Thyroid gland (tissue), 4 donors: ENCODE results near the gene PAPOLG.

Source experiments
- POLR2A ChIP-seq, 2 donors: fragments of 450-650 bp; IDR thresholded peaks; one replicate each; pipeline ENCODE4 v1.6.1; 2017; ENCODE audit warnings: antibody characterized with exemption in 2 of 2, mild to moderate bottlenecking in 2 of 2, moderate library complexity in 1 of 2
- TF ChIP-seq, protein P1 (sequence below), 6 experiments: fragments of 200-600 bp in 3 of 6; fragments of 450-650 bp in 3 of 6; sonication (generic) in 3 of 6; IDR thresholded peaks; one replicate each; pipeline ENCODE4 v1.5.1; 2016 to 2019; ENCODE audit warnings: antibody characterized with exemption in 6 of 6, mild to moderate bottlenecking in 2 of 6, inconsistent platforms in 1 of 6, moderate library complexity in 1 of 6

DNA sequence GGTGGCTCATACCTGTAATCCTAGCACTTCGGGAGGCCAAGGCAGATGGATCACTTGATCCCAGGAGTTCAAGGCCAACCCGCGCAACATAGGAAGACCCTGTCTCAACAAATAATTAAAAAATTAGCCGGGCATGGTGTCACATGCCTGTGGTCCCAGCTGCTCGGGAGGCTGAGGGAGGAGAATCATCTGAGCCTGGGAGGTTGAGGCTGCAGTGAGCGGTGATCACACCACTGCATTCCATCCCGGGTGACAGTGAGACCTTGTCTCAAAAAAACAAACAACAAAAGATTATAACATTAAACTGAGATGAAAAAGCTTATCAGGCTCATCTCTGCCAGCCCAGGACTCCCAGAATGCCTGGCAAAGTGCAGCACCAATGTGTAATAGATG lies 50.5 kb downstream of the PAPOLG start:
- TF ChIP-seq, protein P1, sequence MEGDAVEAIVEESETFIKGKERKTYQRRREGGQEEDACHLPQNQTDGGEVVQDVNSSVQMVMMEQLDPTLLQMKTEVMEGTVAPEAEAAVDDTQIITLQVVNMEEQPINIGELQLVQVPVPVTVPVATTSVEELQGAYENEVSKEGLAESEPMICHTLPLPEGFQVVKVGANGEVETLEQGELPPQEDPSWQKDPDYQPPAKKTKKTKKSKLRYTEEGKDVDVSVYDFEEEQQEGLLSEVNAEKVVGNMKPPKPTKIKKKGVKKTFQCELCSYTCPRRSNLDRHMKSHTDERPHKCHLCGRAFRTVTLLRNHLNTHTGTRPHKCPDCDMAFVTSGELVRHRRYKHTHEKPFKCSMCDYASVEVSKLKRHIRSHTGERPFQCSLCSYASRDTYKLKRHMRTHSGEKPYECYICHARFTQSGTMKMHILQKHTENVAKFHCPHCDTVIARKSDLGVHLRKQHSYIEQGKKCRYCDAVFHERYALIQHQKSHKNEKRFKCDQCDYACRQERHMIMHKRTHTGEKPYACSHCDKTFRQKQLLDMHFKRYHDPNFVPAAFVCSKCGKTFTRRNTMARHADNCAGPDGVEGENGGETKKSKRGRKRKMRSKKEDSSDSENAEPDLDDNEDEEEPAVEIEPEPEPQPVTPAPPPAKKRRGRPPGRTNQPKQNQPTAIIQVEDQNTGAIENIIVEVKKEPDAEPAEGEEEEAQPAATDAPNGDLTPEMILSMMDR (IDR thresholded peaks at IDR 0.05) = no peak
- TF ChIP-seq POLR2A (IDR thresholded peaks at IDR 0.05) = no peak
